ENCODE measurements around the gene TCEAL2. TPM values are rescaled to one million over a fixed set of nuclear protein-coding genes. Genes with fewer than 3 reads are reported as not detected.
"Not testable (repeated sequence)": the region's sequence is repeated elsewhere in the genome, so short reads cannot be mapped to it uniquely, and the experiment has no call there.

TCEAL2 gene
- total RNA-seq, 2 donors from 2014 or later = 3.5 to 11.7 TPM

- H3K27me3 Mint-ChIP-seq (ENCODE audit: insufficient read depth) = peaks cover 45% of the 10 kb centered on the region
- no peak overlapping the region for H3K4me3 Mint-ChIP-seq
- Histone ChIP-seq H3K36me3 (ENCODE audit: control insufficient read depth, insufficient read depth, low read length) (no peaks in the 10 kb centered on the region), H3K4me1 (ENCODE audit: control insufficient read depth, insufficient read depth, low read length) (no peaks in the 10 kb centered on the region), H3K27me3 (ENCODE audit: control insufficient read depth, insufficient read depth, low read length, poor library complexity, severe bottlenecking) (peaks cover 22% of the 10 kb centered on the region), H3K9me3 (ENCODE audit: control insufficient read depth, low read length) (no peaks in the 10 kb centered on the region), H3K9ac (ENCODE audit: extremely low read depth, low read length, poor library complexity, severe bottlenecking) (no peak overlapping the region), H3K4me3 (ENCODE audit: low read length) (no peak overlapping the region), H3K27ac (ENCODE audit: low read depth, low read length) (no peak overlapping the region)
- DNase-seq = peak; percentile 32
- TF ChIP-seq CTCF (conservative IDR thresholded peaks at IDR 0.05) = no peak
- H3K36me3 Mint-ChIP-seq (ENCODE audit: low read depth) = no peaks in the 10 kb centered on the region
- no peaks in the 10 kb centered on the region for H3K4me1 Mint-ChIP-seq
- H3K27ac Mint-ChIP-seq = no peak overlapping the region
- H3K9me3 Mint-ChIP-seq = peaks cover 31% of the 10 kb centered on the region
- WGBS, 2 experiments (ENCODE audit: insufficient coverage in 1 of 2, insufficient read length in 1 of 2) = 65 to 75% methylated on average over 5 to 8 of the region's 8 CpGs
Observed at GRCh38 chrX:102126863-102127262, 1.4 kb downstream of the TCEAL2 start.

GRCh38 chrX:102129473-102129872 is 4.0 kb downstream of the TCEAL2 start:
- peaks cover 35% of the 10 kb centered on the region for H3K27me3 Mint-ChIP-seq (ENCODE audit: insufficient read depth)
- no peaks in the 10 kb centered on the region for H3K36me3 Mint-ChIP-seq (ENCODE audit: low read depth)
- no peaks in the 10 kb centered on the region for H3K36me3 ChIP-seq (ENCODE audit: control insufficient read depth, insufficient read depth, low read length)
- H3K9me3 ChIP-seq (ENCODE audit: control insufficient read depth, low read length) = no peaks in the 10 kb centered on the region
- H3K4me1 Mint-ChIP-seq = no peaks in the 10 kb centered on the region
- no peak overlapping the region for H3K4me3 Mint-ChIP-seq
- no peaks in the 10 kb centered on the region for H3K4me1 ChIP-seq (ENCODE audit: control insufficient read depth, insufficient read depth, low read length)
- H3K9ac ChIP-seq (ENCODE audit: extremely low read depth, low read length, poor library complexity, severe bottlenecking) = no peak overlapping the region
- no peak for DNase-seq
- H3K27ac Mint-ChIP-seq = no peak overlapping the region
- no peak overlapping the region for H3K27ac ChIP-seq (ENCODE audit: low read depth, low read length)
- no peak overlapping the region for H3K4me3 ChIP-seq (ENCODE audit: low read length)
- TF ChIP-seq CTCF (conservative IDR thresholded peaks at IDR 0.05) = peak; percentile 43
- H3K27me3 ChIP-seq (ENCODE audit: control insufficient read depth, insufficient read depth, low read length, poor library complexity, severe bottlenecking) = peaks cover 10% of the 10 kb centered on the region
- no CpG with 5 or more reads among the region's 1 CpG for WGBS, 2 experiments (ENCODE audit: insufficient coverage in 1 of 2, insufficient read length in 1 of 2)
- H3K9me3 Mint-ChIP-seq = peaks cover 32% of the 10 kb centered on the region

GRCh38 chrX:102138064-102138463 is 12.6 kb downstream of the TCEAL2 start:
- Histone ChIP-seq H3K4me3 (ENCODE audit: low read length) (no peak overlapping the region), H3K9me3 (ENCODE audit: control insufficient read depth, low read length) (no peaks in the 10 kb centered on the region), H3K9ac (ENCODE audit: extremely low read depth, low read length, poor library complexity, severe bottlenecking) (no peak overlapping the region), H3K36me3 (ENCODE audit: control insufficient read depth, insufficient read depth, low read length) (no peaks in the 10 kb centered on the region), H3K4me1 (ENCODE audit: control insufficient read depth, insufficient read depth, low read length) (no peaks in the 10 kb centered on the region), H3K27ac (ENCODE audit: low read depth, low read length) (no peak overlapping the region), H3K27me3 (ENCODE audit: control insufficient read depth, insufficient read depth, low read length, poor library complexity, severe bottlenecking) (no peaks in the 10 kb centered on the region)
- TF ChIP-seq CTCF (conservative IDR thresholded peaks at IDR 0.05) = no peak
- Mint-ChIP-seq H3K27ac (no peak overlapping the region), H3K36me3 (ENCODE audit: low read depth) (no peaks in the 10 kb centered on the region), H3K4me1 (no peaks in the 10 kb centered on the region), H3K27me3 (ENCODE audit: insufficient read depth) (peaks cover 6% of the 10 kb centered on the region), H3K4me3 (no peak overlapping the region), H3K9me3 (peaks cover 34% of the 10 kb centered on the region)
- WGBS, 2 experiments (ENCODE audit: insufficient coverage in 1 of 2, insufficient read length in 1 of 2) = 100% methylated on average over 2 of the region's 4 CpGs; no CpG with 5 or more reads in 1 of the 2 experiments
- DNase-seq = peak; percentile 46

- not testable (repeated sequence) for DNase-seq; H3K27ac Mint-ChIP-seq; H3K4me3 ChIP-seq (ENCODE audit: low read length); H3K27me3 Mint-ChIP-seq (ENCODE audit: insufficient read depth); H3K27me3 ChIP-seq (ENCODE audit: control insufficient read depth, insufficient read depth, low read length, poor library complexity, severe bottlenecking); H3K4me1 ChIP-seq (ENCODE audit: control insufficient read depth, insufficient read depth, low read length); H3K36me3 ChIP-seq (ENCODE audit: control insufficient read depth, insufficient read depth, low read length); H3K4me1 Mint-ChIP-seq; H3K9ac ChIP-seq (ENCODE audit: extremely low read depth, low read length, poor library complexity, severe bottlenecking); H3K4me3 Mint-ChIP-seq; H3K9me3 ChIP-seq (ENCODE audit: control insufficient read depth, low read length); H3K36me3 Mint-ChIP-seq (ENCODE audit: low read depth); H3K27ac ChIP-seq (ENCODE audit: low read depth, low read length)
- peaks cover 43% of the 10 kb centered on the region for H3K9me3 Mint-ChIP-seq
- 90% methylated on average over 12 of the region's 16 CpGs; no CpG with 5 or more reads in 1 of the 2 experiments for WGBS, 2 experiments (ENCODE audit: insufficient coverage in 1 of 2, insufficient read length in 1 of 2)
Observed at GRCh38 chrX:102140876-102141275, 15.4 kb downstream of the TCEAL2 start.

- peaks cover 37% of the 10 kb centered on the region for H3K9me3 Mint-ChIP-seq
- DNase-seq; H3K36me3 ChIP-seq (ENCODE audit: control insufficient read depth, insufficient read depth, low read length); H3K9ac ChIP-seq (ENCODE audit: extremely low read depth, low read length, poor library complexity, severe bottlenecking); H3K27me3 Mint-ChIP-seq (ENCODE audit: insufficient read depth); H3K4me1 ChIP-seq (ENCODE audit: control insufficient read depth, insufficient read depth, low read length); H3K4me3 ChIP-seq (ENCODE audit: low read length); H3K36me3 Mint-ChIP-seq (ENCODE audit: low read depth); H3K27ac Mint-ChIP-seq; H3K4me3 Mint-ChIP-seq; H3K27ac ChIP-seq (ENCODE audit: low read depth, low read length); H3K4me1 Mint-ChIP-seq; H3K9me3 ChIP-seq (ENCODE audit: control insufficient read depth, low read length); H3K27me3 ChIP-seq (ENCODE audit: control insufficient read depth, insufficient read depth, low read length, poor library complexity, severe bottlenecking): not testable (repeated sequence)
- 90 to 96% methylated on average over 5 to 19 of the region's 19 CpGs for WGBS, 2 experiments (ENCODE audit: insufficient coverage in 1 of 2, insufficient read length in 1 of 2)
Observed at GRCh38 chrX:102141631-102142030, 16.2 kb downstream of the TCEAL2 start.
